NB4 (cell line): ENCODE data around the gene ARL6IP6.
"Not testable (repeated sequence)": the region's sequence is repeated elsewhere in the genome, so short reads cannot be mapped to it uniquely, and the experiment has no call there.

Experiments
- DNase-seq: peaks from one replicate; pipeline ENCODE4 v3.0.0; 2010; ENCODE audit warnings: low read depth
- H3K4me3 ChIP-seq: one replicate; pipeline ENCODE4 v1.5.1; 2011; ENCODE audit warnings: mild to moderate bottlenecking, low read depth, low read length, moderate library complexity
- MAX ChIP-seq: IDR thresholded peaks from 2 replicates; pipeline ENCODE4 v1.6.1; 2011; ENCODE audit warnings: low read depth, low read length
- MYC ChIP-seq: IDR thresholded peaks from 2 replicates; pipeline ENCODE4 v1.6.1; 2011; ENCODE audit warnings: low read depth, low read length
- POLR2A ChIP-seq: IDR thresholded peaks from 2 replicates; pipeline ENCODE4 v1.6.1; 2011; ENCODE audit warnings: mild to moderate bottlenecking; ENCODE audit not compliant: insufficient read length; ENCODE audit errors: extremely low read depth
- TF ChIP-seq, protein P1 (sequence below): IDR thresholded peaks from one replicate; pipeline ENCODE4 v1.5.1; 2012; ENCODE audit warnings: low read depth, low read length

The ARL6IP6 gene

GRCh38 chr2:152723918-152724317 lies 5.5 kb downstream of the ARL6IP6 start:
- DNase-seq: no peak
- no peak overlapping the region for H3K4me3 ChIP-seq
- TF ChIP-seq POLR2A (no peak), MYC (no peak), MAX (no peak)
- TF ChIP-seq, protein P1, sequence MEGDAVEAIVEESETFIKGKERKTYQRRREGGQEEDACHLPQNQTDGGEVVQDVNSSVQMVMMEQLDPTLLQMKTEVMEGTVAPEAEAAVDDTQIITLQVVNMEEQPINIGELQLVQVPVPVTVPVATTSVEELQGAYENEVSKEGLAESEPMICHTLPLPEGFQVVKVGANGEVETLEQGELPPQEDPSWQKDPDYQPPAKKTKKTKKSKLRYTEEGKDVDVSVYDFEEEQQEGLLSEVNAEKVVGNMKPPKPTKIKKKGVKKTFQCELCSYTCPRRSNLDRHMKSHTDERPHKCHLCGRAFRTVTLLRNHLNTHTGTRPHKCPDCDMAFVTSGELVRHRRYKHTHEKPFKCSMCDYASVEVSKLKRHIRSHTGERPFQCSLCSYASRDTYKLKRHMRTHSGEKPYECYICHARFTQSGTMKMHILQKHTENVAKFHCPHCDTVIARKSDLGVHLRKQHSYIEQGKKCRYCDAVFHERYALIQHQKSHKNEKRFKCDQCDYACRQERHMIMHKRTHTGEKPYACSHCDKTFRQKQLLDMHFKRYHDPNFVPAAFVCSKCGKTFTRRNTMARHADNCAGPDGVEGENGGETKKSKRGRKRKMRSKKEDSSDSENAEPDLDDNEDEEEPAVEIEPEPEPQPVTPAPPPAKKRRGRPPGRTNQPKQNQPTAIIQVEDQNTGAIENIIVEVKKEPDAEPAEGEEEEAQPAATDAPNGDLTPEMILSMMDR: no peak

DNA sequence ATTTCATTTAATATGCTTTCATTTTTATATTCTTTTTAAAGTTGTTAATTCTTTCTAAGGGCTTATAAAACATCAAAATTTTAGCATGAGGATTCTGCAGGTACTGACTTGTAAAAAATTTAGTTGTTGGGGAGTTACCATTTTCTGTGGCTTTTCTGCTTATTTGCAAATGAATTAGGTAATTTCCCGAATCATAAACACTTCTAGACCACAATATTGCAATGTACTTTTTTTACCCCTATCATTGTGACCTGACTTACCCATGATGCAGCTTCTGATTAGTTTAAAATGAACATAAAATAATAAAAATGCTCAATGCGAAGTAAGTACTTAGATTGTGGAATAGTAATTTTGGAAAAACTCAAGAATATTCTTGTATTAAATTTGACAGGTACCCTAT lies 11.4 kb downstream of the ARL6IP6 start:
- DNase-seq: peak; percentile 46
- no peak overlapping the region for H3K4me3 ChIP-seq
- TF ChIP-seq MYC (no peak), POLR2A (no peak), MAX (no peak)
- TF ChIP-seq, protein P1: no peak

DNA sequence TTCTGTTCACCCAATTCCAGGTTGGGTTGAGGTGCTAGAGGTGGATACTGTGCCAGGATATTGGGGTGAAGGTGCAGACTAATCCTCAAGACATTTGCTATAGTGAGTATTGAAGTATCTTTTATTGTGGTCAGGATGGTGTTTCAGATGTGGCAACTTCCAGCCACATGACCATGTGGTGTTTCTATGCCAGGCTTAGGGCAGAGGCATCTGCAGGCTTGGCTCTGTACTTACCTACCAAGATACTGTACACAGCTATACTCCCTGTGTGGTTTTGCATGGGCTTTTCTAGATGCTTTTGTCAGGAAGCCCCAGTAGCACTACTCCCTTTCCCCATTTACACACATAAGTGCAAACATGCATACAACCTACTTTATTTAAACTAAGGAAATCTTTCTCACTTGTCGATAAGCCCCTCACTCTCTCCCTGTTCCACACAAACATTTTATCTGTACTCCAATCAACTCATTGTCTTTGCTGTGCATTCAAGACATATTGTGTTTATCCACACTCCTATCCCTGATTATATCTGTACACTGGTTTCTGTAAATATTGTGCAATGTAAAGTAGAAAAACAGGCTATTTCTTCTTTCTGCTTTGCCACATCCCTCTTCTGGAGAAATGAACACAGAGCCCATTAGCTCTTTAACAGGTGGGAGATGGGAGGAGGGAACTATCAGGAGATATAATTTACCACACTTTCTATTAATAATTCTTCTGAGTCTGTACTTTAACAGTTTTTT lies 12.3 kb downstream of the ARL6IP6 start:
- DNase-seq: peak; percentile 88
- peak overlapping the region; percentile 16 for H3K4me3 ChIP-seq
- no peak for TF ChIP-seq POLR2A
- TF ChIP-seq, protein P1: no peak
- TF ChIP-seq MYC: peak; percentile 86
- TF ChIP-seq MAX: peak; percentile 91

- DNase-seq, H3K4me3 ChIP-seq: not testable (repeated sequence)
Measured at GRCh38 chr2:152737509-152737908, 19.1 kb downstream of the ARL6IP6 start.

GRCh38 chr2:152738438-152738837 lies 20.0 kb downstream of the ARL6IP6 start:
- H3K4me3 ChIP-seq: no peak overlapping the region
- TF ChIP-seq, protein P1: no peak
- no peak for TF ChIP-seq MYC
- TF ChIP-seq MAX: no peak
- TF ChIP-seq POLR2A: no peak
- no peak for DNase-seq

- DNase-seq, H3K4me3 ChIP-seq: not testable (repeated sequence)
Measured at GRCh38 chr2:152739705-152740104, 21.3 kb downstream of the ARL6IP6 start.

DNA sequence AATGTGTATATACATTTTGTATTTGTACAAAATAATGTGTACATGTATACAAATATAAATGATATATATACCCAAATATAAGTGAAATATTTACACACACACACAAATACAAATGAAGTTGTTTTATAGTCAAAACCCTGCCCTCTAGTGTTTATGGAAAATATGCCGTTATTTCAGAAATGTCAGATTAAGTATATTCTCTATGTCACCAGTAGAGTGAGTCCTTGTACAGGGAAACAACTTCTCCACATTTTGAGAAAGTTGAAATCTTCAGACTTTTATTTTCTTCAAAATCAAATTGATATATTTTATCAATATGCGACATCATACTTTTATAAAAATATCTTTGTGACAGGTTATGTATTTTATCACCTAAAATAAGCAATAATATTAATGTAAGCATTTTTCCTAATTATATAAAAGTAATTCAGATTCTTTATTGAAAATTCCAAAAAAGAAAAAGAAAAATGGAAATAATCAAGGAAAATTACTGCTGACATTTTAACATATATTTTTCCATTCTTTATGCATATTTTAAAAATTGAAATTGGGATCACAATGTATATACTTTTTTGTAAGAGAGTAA lies 22.4 kb downstream of the ARL6IP6 start:
- peak; percentile 72 for DNase-seq
- no peak overlapping the region for H3K4me3 ChIP-seq
- TF ChIP-seq MYC (no peak), MAX (no peak), POLR2A (no peak)
- TF ChIP-seq, protein P1: peak; percentile 60
